ENCODE results near the gene NPW. TPM values are rescaled to one million over a fixed set of nuclear protein-coding genes. Genes with fewer than 3 reads are reported as not detected.
"Not testable (repeated sequence)": the region's sequence is repeated elsewhere in the genome, so short reads cannot be mapped to it uniquely, and the experiment has no call there.

Gene NPW
- total RNA-seq, 3 donors from 2014 or later, result 9.2 to 19.0 (median 13.1) TPM

GRCh38 chr16:2028620-2029220 is 9.1 kb downstream of the NPW start:
- Mint-ChIP-seq H3K4me3 (no peak overlapping the region), H3K9me3 (no peaks in the 10 kb centered on the region), H3K27me3 (ENCODE audit: low read depth) (peaks cover 2% of the 10 kb centered on the region), H3K4me1 (ENCODE audit: low read depth) (peaks cover 9% of the 10 kb centered on the region), H3K36me3 (ENCODE audit: insufficient read depth) (no peaks in the 10 kb centered on the region)
- DNase-seq, result no peak
- ATAC-seq, result no peak

- H3K4me1 Mint-ChIP-seq (ENCODE audit: low read depth), result peaks cover 5% of the 10 kb centered on the region
- no peaks in the 10 kb centered on the region for H3K9me3 Mint-ChIP-seq
- peaks cover 2% of the 10 kb centered on the region for H3K27me3 Mint-ChIP-seq (ENCODE audit: low read depth)
- no peaks in the 10 kb centered on the region for H3K36me3 Mint-ChIP-seq (ENCODE audit: insufficient read depth)
- ATAC-seq, result no peak
- H3K4me3 Mint-ChIP-seq, result no peak overlapping the region
- no peak for DNase-seq
These were observed 9.8 kb downstream of the NPW start for GRCh38 chr16:2029350-2029749.

- ATAC-seq (no peak), DNase-seq (no peak)
- Mint-ChIP-seq H3K4me3 (no peak overlapping the region), H3K4me1 (ENCODE audit: low read depth) (peaks cover 5% of the 10 kb centered on the region), H3K36me3 (ENCODE audit: insufficient read depth) (no peaks in the 10 kb centered on the region), H3K9me3 (no peaks in the 10 kb centered on the region), H3K27me3 (ENCODE audit: low read depth) (peaks cover 2% of the 10 kb centered on the region)
These were observed 10.5 kb downstream of the NPW start for GRCh38 chr16:2030036-2030435.

DNA sequence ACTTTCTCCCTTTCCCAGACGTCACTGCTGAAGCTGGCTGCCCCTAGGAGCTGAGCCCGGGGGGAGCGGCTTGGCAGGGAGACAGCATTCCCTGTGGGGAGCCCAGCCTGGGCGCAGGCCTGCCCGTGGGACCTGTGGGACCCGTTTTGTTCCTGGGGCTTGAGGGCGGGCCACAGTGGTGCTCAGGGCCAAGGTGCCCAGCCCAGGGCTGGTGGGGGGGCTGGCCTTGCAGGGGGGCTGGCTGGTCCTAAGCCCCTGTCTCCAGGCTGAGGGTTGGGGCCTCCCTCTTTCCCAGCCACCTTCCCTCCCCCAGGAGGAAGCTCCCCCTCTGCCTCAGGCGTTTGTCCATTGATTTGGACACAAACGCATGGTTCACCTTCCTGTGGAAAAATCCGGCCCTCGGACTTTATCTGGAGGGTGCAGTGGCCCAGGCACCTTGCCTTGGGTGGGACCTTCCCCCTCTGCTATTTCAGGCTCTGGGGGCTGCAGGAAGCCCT is 11.5 kb downstream of the NPW start:
- Mint-ChIP-seq H3K27me3 (ENCODE audit: low read depth) (peaks cover 2% of the 10 kb centered on the region), H3K4me1 (ENCODE audit: low read depth) (peaks cover 5% of the 10 kb centered on the region), H3K36me3 (ENCODE audit: insufficient read depth) (no peaks in the 10 kb centered on the region), H3K9me3 (no peaks in the 10 kb centered on the region), H3K4me3 (no peak overlapping the region)
- no peak for DNase-seq
- ATAC-seq, result no peak

- H3K36me3 Mint-ChIP-seq (ENCODE audit: insufficient read depth), result no peaks in the 10 kb centered on the region
- ATAC-seq (peak in 1 of 2 donors; percentile 20), DNase-seq (no peak)
- H3K9me3 Mint-ChIP-seq, result no peaks in the 10 kb centered on the region
- no peak overlapping the region for H3K4me3 Mint-ChIP-seq
- peaks cover 2% of the 10 kb centered on the region for H3K27me3 Mint-ChIP-seq (ENCODE audit: low read depth)
- H3K4me1 Mint-ChIP-seq (ENCODE audit: low read depth), result peaks cover 3% of the 10 kb centered on the region
These were observed 12.9 kb downstream of the NPW start for GRCh38 chr16:2032285-2033056.

DNA sequence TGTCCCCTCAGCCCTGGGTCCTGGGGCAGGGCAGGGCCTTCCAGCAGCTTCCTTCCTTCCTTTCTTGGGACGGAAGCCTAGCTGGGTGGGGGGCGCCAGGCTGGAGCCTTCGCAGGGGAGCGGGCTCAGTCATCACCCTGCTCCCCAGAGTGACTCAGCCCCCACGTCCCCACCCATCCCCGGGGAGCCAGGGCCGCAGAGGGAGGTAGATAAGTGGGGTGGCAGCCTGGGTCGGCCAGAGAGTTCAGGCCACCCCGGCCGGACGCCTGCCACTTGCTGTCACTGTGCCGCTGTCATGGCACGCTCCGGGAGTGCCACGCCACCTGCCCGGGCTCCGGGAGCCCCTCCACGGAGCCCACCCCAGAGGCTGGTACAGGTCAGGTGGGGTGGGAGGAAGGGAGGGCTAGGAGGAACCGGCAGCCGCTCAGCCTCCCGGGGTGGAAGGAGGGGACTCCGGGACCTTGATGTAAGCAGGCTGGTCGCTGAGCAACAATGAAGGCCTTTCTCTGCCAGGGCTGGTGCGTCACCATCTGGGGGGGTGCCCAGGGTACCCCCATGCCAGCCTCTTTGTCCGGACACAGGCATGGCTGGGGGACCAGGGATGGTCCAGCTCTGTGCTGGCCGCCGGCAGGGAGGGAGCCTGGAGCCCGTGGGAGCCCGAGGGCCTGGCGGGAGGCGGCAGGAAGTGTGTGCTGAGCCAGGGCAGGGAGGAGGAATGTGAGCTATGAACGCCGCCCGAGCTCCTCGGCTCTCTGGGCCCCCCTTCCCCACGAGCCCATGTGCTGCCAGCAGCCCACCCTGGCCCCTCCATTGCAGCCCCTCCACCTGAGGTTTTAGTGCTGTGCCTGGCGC is 13.7 kb downstream of the NPW start:
- ATAC-seq (peak; percentile 32 to 57), DNase-seq (no peak)
- Mint-ChIP-seq H3K4me3 (no peak overlapping the region), H3K27me3 (ENCODE audit: low read depth) (no peaks in the 10 kb centered on the region), H3K36me3 (ENCODE audit: insufficient read depth) (no peaks in the 10 kb centered on the region), H3K4me1 (ENCODE audit: low read depth) (no peaks in the 10 kb centered on the region), H3K9me3 (no peaks in the 10 kb centered on the region)

DNA sequence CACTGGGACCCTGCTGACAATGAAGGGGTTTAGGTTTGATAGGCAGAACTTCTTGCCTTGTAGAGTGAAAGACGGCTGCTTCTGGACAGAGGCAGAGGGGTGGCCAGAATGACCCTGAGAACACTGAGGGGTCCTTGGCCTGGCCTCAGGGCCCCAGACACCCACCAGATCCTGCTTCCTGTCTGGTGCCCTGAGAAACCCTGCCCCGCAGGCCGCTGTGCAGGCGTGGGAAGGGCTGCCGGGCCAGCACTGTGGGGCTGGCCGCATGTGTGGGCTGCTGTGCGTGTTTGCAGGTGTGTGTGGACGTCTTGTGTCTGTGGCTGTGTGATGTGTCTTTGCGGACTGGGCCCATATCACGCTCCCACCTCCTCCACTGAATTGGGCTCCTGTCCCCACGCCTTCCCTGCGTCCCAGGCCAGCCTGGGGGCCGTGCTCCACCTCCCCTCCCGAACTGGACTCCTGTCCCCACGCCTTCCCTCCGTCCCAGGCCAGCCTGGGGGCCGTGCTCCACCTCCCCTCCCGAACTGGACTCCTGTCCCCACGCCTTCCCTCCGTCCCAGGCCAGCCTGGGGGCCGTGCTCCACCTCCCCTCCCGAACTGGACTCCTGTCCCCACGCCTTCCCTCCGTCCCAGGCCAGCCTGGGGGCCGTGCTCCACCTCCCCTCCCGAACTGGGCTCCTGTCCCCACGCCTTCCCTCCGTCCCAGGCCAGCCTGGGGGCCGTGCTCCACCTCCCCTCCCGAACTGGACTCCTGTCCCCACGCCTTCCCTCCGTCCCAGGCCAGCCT is 14.5 kb downstream of the NPW start:
- not testable (repeated sequence) for ATAC-seq; H3K36me3 Mint-ChIP-seq (ENCODE audit: insufficient read depth); H3K27me3 Mint-ChIP-seq (ENCODE audit: low read depth); H3K4me3 Mint-ChIP-seq; H3K4me1 Mint-ChIP-seq (ENCODE audit: low read depth); H3K9me3 Mint-ChIP-seq; DNase-seq

GRCh38 chr16:2034696-2035430 is 15.3 kb downstream of the NPW start:
- Mint-ChIP-seq H3K4me3 (no peak overlapping the region), H3K36me3 (ENCODE audit: insufficient read depth) (no peaks in the 10 kb centered on the region), H3K9me3 (no peaks in the 10 kb centered on the region), H3K27me3 (ENCODE audit: low read depth) (no peaks in the 10 kb centered on the region), H3K4me1 (ENCODE audit: low read depth) (no peaks in the 10 kb centered on the region)
- ATAC-seq (no peak), DNase-seq (no peak)

DNA sequence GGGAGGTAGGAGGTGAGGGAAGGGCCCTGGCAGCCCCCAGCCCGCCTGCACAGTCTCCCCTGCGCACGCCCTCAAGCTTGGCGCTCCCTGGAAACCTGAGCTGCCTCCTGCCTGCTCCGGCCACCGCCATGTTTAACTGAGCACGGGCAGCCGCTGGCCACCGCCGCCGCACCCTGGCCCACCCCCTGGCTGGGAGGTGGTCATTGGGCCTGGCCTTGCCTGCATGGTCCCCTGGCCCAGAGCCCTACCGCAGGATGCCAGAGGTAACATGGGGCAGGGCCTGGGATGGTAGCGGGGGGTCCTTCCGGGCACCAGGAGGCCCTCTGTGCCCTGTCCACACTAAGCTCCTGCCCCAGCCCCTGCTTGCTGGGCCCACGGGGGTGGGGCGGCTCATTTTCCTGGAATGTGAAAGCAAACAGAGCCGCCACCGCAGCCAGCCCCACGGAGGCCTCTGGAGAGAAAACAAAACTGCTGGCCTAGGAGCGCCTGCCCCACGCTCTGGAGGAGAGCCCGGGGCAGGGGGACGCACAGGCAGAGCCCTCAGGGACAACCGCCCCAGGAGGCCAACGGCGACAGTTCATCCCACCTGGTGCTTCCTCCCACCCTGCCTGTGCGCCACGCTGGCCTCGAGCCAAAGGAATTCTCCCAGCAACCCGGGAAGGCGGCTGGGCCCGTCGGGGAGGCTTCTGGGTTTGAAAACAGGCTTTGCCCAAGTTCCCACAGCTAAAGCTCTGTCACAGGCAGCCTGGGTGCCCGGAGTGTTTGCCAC is 16.0 kb downstream of the NPW start:
- Mint-ChIP-seq H3K4me3 (no peak overlapping the region), H3K36me3 (ENCODE audit: insufficient read depth) (no peaks in the 10 kb centered on the region), H3K9me3 (no peaks in the 10 kb centered on the region), H3K27me3 (ENCODE audit: low read depth) (no peaks in the 10 kb centered on the region), H3K4me1 (ENCODE audit: low read depth) (no peaks in the 10 kb centered on the region)
- DNase-seq (no peak), ATAC-seq (no peak)

DNA sequence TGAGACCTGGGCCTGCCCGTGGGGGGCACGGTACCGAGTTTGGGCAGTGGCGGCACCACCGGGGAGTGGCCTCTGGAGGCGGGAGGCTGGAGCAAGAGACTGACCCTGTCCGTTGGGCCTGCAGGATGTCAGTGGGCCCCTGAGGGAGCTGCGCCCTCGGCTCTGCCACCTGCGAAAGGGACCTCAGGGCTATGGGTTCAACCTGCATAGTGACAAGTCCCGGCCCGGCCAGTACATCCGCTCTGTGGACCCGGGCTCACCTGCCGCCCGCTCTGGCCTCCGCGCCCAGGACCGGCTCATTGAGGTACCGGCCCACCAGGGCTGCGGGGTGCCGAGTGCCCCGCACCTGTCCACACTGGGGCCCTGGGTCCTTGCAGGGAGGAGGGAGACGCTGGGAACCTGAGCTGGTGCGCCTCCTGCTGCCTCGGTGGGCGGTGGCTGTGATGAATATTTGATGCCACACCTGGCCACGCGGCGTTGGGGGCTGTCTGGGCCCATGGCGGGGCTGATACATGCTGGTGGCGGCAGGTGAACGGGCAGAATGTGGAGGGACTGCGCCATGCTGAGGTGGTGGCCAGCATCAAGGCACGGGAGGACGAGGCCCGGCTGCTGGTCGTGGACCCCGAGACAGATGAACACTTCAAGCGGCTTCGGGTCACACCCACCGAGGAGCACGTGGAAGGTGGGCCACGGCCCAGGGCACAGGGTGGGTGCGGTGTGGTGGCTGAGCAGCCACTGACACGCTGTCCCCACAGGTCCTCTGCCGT is 16.8 kb downstream of the NPW start:
- ATAC-seq, result no peak
- Mint-ChIP-seq H3K36me3 (ENCODE audit: insufficient read depth) (no peaks in the 10 kb centered on the region), H3K4me3 (no peak overlapping the region), H3K27me3 (ENCODE audit: low read depth) (no peaks in the 10 kb centered on the region), H3K9me3 (no peaks in the 10 kb centered on the region), H3K4me1 (ENCODE audit: low read depth) (no peaks in the 10 kb centered on the region)
- DNase-seq, result no peak

GRCh38 chr16:2037115-2037514 is 17.5 kb downstream of the NPW start:
- no peaks in the 10 kb centered on the region for H3K9me3 Mint-ChIP-seq
- no peaks in the 10 kb centered on the region for H3K4me1 Mint-ChIP-seq (ENCODE audit: low read depth)
- no peak for ATAC-seq
- H3K36me3 Mint-ChIP-seq (ENCODE audit: insufficient read depth), result no peaks in the 10 kb centered on the region
- no peaks in the 10 kb centered on the region for H3K27me3 Mint-ChIP-seq (ENCODE audit: low read depth)
- no peak for DNase-seq
- H3K4me3 Mint-ChIP-seq, result no peak overlapping the region

GRCh38 chr16:2037647-2038381 is 18.2 kb downstream of the NPW start:
- no peaks in the 10 kb centered on the region for H3K4me1 Mint-ChIP-seq (ENCODE audit: low read depth)
- H3K27me3 Mint-ChIP-seq (ENCODE audit: low read depth), result no peaks in the 10 kb centered on the region
- no peaks in the 10 kb centered on the region for H3K9me3 Mint-ChIP-seq
- no peaks in the 10 kb centered on the region for H3K36me3 Mint-ChIP-seq (ENCODE audit: insufficient read depth)
- H3K4me3 Mint-ChIP-seq, result no peak overlapping the region
- ATAC-seq, result no peak
- no peak for DNase-seq
